ENCODE data around the gene SIRPA.
"Not testable (repeated sequence)": the region's sequence is repeated elsewhere in the genome, so short reads cannot be mapped to it uniquely, and the experiment has no call there.

Gene SIRPA

DNA sequence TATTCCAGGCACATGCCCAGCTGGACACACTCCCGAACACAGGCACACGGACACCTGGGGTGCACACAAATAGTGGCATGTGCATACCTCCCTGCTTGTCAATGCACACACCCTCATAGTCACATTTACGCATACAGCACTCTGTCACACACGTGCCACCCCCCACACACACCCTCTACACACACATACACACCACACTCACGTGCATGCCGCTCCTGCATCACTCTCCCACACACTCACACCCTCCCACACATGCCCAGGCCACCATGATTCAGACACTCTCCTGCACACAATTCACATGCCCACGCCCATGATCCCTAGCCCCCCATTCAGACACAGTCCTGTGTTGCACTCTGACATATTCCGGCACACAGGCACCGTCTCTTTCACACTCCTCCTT is 13.0 kb downstream of the SIRPA start:
- peak in 1 of 2 donors; percentile 41 for DNase-seq

- no peak for DNase-seq
These were observed 13.9 kb downstream of the SIRPA start for GRCh38 chr20:1909097-1909496.

DNA sequence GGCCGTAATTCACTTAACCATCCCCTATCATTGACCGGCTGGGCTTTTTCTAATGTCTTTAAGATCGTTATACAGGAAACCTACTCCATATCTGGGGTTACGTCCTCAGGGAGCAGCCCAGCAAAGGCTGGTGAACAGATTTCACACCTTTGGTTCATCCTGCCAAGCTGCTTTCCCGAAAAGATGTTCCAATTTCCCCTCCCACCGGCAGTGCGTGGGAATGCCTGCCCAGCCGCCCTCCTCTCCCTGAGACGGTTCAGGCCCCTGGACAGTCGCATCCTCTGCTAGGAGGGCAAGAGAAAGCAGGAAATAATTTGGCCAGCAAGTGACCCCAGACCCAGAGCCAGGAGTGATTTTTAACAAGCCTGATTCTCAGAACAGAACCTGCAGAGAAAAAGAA is 16.3 kb downstream of the SIRPA start:
- DNase-seq = no peak

- no peak for DNase-seq
These were observed 16.8 kb downstream of the SIRPA start for GRCh38 chr20:1912053-1912452.

GRCh38 chr20:1912646-1913045 is 17.4 kb downstream of the SIRPA start:
- no peak for DNase-seq

DNA sequence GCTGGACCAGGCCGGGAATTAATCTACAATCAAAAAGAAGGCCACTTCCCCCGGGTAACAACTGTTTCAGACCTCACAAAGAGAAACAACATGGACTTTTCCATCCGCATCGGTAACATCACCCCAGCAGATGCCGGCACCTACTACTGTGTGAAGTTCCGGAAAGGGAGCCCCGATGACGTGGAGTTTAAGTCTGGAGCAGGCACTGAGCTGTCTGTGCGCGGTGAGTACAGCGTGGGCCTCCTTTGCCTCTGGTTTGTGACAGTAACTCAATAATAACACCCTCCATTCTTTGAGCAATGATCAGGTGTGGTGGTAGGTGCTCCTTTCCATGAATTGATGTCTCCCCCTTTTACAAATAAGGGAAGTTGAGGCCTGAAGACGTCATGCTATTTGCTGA is 20.0 kb downstream of the SIRPA start:
- not testable (repeated sequence) for DNase-seq

- no peak for DNase-seq
These were observed 20.5 kb downstream of the SIRPA start for GRCh38 chr20:1915725-1916124.

DNA sequence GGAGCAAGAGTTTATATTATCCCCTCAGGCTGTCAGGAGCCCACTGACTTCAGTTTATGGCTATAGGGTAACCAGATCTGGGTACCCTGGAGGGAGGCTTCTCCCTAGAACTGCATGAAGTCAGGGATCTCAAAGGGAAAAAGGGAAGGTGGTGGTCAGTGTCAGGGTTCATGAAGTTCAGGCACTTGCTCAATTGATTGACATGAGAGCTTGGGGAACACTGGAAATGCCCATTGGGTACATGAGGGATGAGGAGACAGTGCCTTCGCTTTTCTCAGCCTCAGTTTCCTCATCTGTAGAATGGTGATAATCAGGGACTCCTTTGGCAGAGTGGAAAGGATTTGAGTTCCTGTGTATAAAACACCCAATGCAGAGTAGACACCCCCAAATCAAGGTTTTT is 22.6 kb downstream of the SIRPA start:
- no peak for DNase-seq

GRCh38 chr20:1918491-1919165 is 23.4 kb downstream of the SIRPA start:
- no peak for DNase-seq

DNA sequence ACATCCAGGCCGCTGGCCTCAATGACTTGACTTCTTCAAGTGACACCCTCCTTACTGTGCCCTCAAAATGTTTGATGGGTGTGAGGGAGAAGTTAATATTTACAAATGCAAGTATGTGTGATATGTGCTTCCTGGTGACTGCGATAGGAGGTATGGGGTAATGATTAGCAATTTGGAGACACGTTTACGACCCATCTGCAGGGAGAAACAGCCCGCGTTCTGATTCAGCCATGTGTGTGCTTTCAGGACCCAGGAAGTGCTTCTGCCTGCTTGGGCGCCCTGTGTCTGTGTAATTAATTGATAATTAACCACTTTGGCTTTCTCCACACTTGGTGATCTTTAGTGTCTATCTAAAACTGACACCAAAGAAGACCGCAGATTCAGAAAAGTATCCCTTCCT is 25.0 kb downstream of the SIRPA start:
- no peak for DNase-seq

DNA sequence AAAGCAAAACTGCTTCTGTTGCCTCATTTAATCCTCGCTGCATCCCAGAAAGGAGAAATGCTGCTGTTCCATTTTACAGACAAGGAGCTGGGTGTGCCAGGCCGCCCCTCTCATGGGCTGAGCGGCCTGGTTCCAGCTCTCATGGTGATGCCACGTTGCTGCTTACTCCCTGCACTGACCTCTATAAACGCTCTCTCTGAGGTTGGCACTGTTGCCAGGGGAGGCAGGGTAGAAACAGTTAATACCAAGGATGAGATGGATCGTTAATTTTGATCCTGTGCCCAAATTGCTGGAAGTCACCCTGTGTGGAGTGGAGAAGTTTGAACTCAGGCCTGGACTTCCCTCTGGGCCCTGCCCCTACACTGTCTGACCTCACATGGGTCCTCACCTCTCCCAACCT is 25.6 kb downstream of the SIRPA start:
- DNase-seq = no peak

- DNase-seq = not testable (repeated sequence)
These were observed 26.8 kb downstream of the SIRPA start for GRCh38 chr20:1921985-1922384.

DNA sequence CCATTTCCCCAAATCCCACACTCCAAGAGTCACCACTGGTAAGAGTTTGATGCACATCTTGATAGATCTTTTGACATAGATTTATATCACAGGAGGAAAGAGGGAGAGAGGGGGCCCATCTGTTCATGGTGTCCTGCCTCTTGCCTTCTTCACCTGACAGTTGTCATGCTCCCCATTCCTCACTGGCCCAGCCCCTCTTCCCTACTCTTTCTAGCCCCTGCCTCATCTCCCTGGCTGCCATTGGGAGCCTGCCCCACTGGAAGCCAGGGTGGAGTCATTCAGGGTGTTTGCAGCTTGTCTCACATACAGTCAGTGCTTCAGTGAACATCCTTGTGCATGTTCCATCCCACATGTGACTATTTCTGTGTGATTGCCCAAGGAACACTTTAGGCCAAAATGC is 27.6 kb downstream of the SIRPA start:
- no peak for DNase-seq

DNA sequence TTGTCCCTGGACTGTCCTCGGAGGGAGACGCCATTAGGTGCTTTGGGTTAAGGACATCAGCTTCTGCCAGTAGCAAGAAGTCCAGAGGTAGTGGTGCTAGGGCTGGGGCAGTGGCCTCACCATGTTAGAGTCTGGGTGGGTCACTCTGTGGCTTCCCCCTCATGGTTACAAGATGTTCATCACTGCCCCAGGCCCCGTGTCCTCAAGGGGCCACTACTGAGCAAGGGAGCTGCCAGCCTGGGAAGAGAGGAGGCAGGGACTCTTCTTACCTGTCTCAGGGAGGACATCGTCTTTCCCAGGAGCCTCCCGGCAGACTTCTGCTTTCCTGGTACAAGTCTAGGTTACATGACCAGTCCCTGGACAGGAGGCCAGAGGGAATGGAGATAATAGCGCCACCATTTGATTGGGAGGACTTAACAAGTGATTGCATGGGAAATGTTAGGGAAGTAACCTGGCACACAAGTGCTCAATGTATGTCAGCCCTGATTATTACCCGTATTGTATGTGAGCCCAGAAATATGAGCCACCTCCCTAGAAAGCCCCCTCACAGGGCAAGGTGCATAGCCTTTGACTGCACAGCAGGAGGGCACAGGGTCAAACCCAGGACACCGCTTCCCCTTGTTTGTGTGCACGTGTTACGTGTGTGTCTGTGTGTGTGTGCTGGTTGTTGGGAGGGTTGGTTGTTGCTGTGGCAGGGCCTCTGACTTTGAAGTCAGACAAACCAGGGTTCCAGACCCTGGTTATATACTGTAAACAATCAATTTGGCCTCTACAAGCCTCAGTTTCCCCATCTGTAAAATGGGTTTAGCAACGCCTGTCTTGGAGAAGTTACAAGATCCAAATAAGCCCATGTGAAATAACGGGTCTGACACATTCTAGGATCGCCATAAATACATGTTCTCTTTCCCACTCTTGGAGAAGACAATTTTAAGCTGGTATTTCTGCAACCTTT is 30.0 kb downstream of the SIRPA start:
- DNase-seq = no peak

DNA sequence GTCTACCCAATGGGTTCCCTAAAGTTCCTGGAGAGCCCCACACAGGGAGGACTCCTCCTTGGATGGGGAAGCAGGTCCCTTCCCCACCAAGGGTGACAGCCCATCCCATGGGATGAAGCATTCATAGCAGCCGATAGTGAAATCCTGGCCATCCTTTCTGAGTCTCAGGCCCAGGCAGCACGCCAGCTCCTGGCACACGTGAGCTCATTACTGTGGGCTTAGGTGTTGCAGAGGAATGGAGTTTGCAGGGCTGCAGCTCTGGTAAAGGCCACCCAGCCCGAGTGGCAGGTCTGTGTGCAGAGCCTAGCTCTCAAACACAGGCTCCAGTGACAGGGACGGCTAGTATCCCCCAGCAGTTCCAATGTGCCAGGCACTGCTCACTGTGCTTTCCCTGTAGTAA is 31.0 kb downstream of the SIRPA start:
- no peak for DNase-seq

DNA sequence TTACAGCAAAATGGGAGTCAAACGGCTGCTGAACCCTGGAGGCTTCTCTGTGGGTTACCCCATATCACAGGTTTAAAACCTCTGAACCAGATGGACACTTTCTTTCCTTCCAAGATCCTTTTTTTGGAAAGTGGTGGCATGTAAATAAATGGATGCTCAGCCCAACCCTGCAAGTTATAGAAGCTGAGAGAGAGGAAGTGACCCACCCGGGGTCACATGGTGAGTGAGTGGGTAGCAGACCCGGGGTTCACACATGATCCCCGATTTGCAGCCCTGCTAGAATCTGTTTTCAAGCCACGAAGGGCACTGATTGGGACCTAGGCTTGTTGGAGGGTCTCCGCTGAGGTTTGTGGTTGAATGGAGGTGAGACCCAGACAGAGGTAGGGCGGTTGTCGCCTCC is 32.0 kb downstream of the SIRPA start:
- DNase-seq = peak; percentile 68 to 83

DNA sequence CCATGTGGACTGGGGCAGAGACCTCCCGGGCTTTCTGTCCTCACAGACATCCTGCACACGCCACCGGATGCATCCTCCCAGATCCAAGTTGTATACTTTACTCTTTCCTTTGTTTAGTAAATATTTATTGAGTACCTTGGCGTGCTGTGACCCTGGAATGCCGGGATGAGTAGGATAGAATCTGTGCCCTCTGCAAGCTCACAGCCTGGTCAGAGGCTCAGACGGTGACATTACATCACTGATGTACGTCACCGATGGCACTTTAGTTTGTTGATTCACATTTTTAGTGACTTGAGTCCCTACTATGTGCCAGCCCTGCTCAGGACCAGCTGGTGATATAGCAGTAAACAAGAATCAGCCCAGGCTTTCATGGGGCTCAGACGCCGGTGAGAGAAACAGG is 32.9 kb downstream of the SIRPA start:
- no peak for DNase-seq

GRCh38 chr20:1928782-1929181 is 33.6 kb downstream of the SIRPA start:
- no peak for DNase-seq

- DNase-seq = no peak
These were observed 34.3 kb downstream of the SIRPA start for GRCh38 chr20:1929460-1929859.

DNA sequence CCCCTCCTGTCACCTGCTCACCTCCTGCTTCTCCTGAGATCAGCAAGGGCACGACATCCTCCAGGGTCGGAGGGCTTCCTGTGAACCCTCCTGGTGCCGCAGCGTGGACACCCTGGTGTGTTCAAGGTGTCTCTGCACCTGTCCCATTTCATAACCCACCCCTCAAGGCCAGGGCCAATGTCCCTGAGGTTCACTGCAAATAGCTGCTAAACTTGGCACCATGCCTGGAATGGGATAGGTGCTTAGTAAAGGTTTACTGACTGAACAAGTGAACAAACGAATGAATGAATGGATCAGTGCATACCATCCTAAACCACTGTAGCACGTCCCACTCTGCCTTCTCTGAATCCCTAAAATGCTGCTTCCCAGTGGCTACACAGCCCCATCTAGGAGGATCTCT is 35.0 kb downstream of the SIRPA start:
- no peak for DNase-seq

- DNase-seq = no peak
These were observed 36.6 kb downstream of the SIRPA start for GRCh38 chr20:1931830-1932229.

DNA sequence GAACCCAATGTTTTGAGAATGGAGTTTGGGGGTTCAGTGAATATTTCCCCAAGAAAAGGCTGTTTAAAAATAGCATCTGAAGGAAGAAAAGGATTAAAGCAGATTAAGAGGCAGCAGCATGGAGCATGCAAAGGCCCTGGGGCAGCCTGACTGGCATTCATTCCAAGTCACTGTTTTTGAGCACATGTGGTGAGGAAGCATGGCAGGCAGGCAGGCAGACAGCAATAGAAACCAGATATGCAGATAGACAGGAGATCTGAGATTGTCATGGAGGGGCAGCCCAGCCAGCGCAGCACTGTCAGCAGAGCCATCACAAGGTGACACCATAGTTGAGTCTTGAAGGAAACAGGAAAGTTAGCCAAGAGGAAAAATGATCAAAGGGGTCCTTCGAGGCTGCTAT is 37.8 kb downstream of the SIRPA start:
- DNase-seq = no peak

DNA sequence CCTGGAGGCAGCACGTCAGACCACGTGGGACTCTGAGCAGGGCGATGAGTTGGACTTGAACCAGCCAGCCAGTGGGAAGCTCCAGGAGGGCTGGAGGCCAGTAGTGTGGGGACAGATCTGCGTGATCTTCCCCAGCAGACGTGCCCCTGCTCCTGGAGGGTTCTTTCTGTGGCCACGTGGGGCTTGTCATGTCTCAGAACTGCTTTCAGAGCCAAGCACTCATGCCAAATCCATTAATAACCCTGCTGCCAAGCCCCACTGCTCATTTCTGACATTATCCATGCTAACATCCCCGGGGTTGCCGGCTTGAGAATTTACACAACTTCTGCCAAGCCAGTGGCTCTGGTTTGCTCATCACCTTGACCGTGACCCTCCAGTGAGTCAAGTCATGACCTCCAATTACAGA is 38.3 kb downstream of the SIRPA start:
- peak in 1 of 2 donors; percentile 36 for DNase-seq

DNA sequence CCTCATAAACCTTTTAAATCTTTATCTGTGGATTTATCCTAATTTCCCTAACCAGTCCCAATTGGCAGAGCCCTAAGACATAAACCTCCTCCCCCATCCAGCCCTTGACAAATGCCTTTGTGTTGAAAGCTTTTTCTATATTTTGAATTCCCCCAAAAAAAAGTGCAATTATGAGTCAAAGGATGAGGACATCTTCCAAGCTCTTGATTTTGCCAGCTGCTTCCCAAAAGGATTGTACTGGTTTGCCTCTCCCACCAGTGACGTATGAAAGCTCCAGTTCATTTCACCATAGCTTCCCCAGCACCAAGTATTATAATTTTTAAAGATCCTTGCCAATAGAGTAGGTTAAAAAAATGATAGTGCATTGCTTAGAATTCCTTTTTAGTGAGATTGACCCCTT is 38.9 kb downstream of the SIRPA start:
- peak; percentile 61 to 83 for DNase-seq
